ENCODE data around the gene KDM6B.

The KDM6B gene

GRCh38 chr17:7880076-7880868 lies 46.3 kb downstream of the KDM6B start:
- Histone ChIP-seq H3K4me3 (ENCODE audit: low read depth, low read length) (no peak overlapping the region), H3K27ac (ENCODE audit: extremely low read depth, low read depth, low read length) (no peak overlapping the region; the same call in 1 of the 2 replicates), H3K9me3 (ENCODE audit: control insufficient read depth, insufficient read depth, low read depth, low read length) (no peaks in the 10 kb centered on the region), H3K4me1 (ENCODE audit: control insufficient read depth, insufficient read depth, low read length) (peaks cover 7% of the 10 kb centered on the region), H3K36me3 (ENCODE audit: control insufficient read depth in 2 of 2, insufficient read depth in 1 of 2, low read length in 2 of 2) (peaks cover 49 to 64% of the 10 kb centered on the region in 2 experiments)
- POLR2A ChIA-PET = no interaction called here
- TF ChIP-seq ZNF514 (tag by site-specific recombination; IDR thresholded peaks at IDR 0.05) (no peak), ELK4 (IDR thresholded peaks at IDR 0.05; ENCODE audit: borderline replicate concordance, low read depth, low read length) (no peak), KLF17 (tag by site-specific recombination; IDR thresholded peaks at IDR 0.05) (no peak), ZNF561 (tag by site-specific recombination; IDR thresholded peaks at IDR 0.05; ENCODE audit: borderline replicate concordance) (no peak), ZNF610 (tag by site-specific recombination; IDR thresholded peaks at IDR 0.05; ENCODE audit: borderline replicate concordance) (no peak), ZNF114 (tag by site-specific recombination; IDR thresholded peaks at IDR 0.05) (no peak), ZNF426 (tag by site-specific recombination; IDR thresholded peaks at IDR 0.05) (no peak), BCL11B (tag by site-specific recombination; IDR thresholded peaks at IDR 0.05; ENCODE audit: low read depth) (no peak), WT1 (tag by site-specific recombination; IDR thresholded peaks at IDR 0.05) (no peak), ZNF513 (tag by site-specific recombination; IDR thresholded peaks at IDR 0.05) (no peak), ZNF518A (tag by site-specific recombination; conservative IDR thresholded peaks at IDR 0.05; ENCODE audit: low read depth) (no peak), ZNF394 (tag by site-specific recombination; IDR thresholded peaks at IDR 0.05; ENCODE audit: borderline replicate concordance) (no peak), ZBTB17 (tag by site-specific recombination; IDR thresholded peaks at IDR 0.05) (0 out of 2 replicates have a peak, but pooled peaks have one; percentile 27), ZNF366 (tag by site-specific recombination; conservative IDR thresholded peaks at IDR 0.05) (peak; percentile 76), ZNF76 (tag by site-specific recombination; IDR thresholded peaks at IDR 0.05; ENCODE audit: borderline replicate concordance, low read depth) (no peak)
- CTCF ChIA-PET = interaction anchor here (0.5 kb wide), 1 partner anchor 91 kb away, joined by 3 read pairs; no protein-coding TSS in a partner anchor
